Amniotic epithelial cell (primary cell): ENCODE results near the gene SLC2A2.

ENCODE experiments used
- DNase-seq: peaks from one replicate; pipeline ENCODE4 v3.0.0-alpha.2; 2010; ENCODE audit warnings: low read depth

SLC2A2 gene

GRCh38 chr3:171028779-171029232 is 2.3 kb upstream of the SLC2A2 start:
- peak; percentile 99 for DNase-seq

GRCh38 chr3:171028025-171028778 is 1.7 kb upstream of the SLC2A2 start:
- peak; percentile 97 for DNase-seq

- no peak for DNase-seq
Observed at GRCh38 chr3:171023566-171023965, 3.0 kb downstream of the SLC2A2 start.

GRCh38 chr3:171021377-171021776 is 5.1 kb downstream of the SLC2A2 start:
- DNase-seq: no peak

- peak; percentile 85 for DNase-seq
Observed at GRCh38 chr3:171018156-171018935, 8.2 kb downstream of the SLC2A2 start.

- peak; percentile 81 for DNase-seq
Observed at GRCh38 chr3:171013822-171014748, 12.4 kb downstream of the SLC2A2 start.

- DNase-seq: no peak
Observed at GRCh38 chr3:171011873-171012336, 14.6 kb downstream of the SLC2A2 start.

- DNase-seq: no peak
Observed at GRCh38 chr3:171011109-171011872, 15.2 kb downstream of the SLC2A2 start.

- DNase-seq: no peak
Observed at GRCh38 chr3:171007316-171007715, 19.2 kb downstream of the SLC2A2 start.

GRCh38 chr3:171005648-171006047 is 20.9 kb downstream of the SLC2A2 start:
- no peak for DNase-seq

- peak; percentile 36 for DNase-seq
Observed at GRCh38 chr3:171001957-171002694, 24.4 kb downstream of the SLC2A2 start.

- DNase-seq: no peak
Observed at GRCh38 chr3:171001250-171001893, 25.1 kb downstream of the SLC2A2 start.

- no peak for DNase-seq
Observed at GRCh38 chr3:171000281-171000680, 26.2 kb downstream of the SLC2A2 start.

- DNase-seq: peak; percentile 89
Observed at GRCh38 chr3:170999737-171000242, 26.7 kb downstream of the SLC2A2 start.

GRCh38 chr3:170997961-170998913 is 28.3 kb downstream of the SLC2A2 start:
- peak; percentile 48 for DNase-seq

GRCh38 chr3:170992854-170993253 is 33.7 kb downstream of the SLC2A2 start:
- peak; percentile 32 for DNase-seq

- no peak for DNase-seq
Observed at GRCh38 chr3:170991664-170992063, 34.9 kb downstream of the SLC2A2 start.

- DNase-seq: no peak
Observed at GRCh38 chr3:170989100-170989648, 37.3 kb downstream of the SLC2A2 start.
